Activated CD8-positive, alpha-beta memory T cell treated with anti-CD3 and anti-CD28 coated beads, Interleukin-2, amount 50 U/mL, for 4 hours (primary cell): Measurements from ENCODE around the gene AJM1.
A peak's percentile ranks its signal among the peaks of the same experiment; 100 is the strongest.
"Not testable (repeated sequence)": the region's sequence is repeated elsewhere in the genome, so short reads cannot be mapped to it uniquely, and the experiment has no call there.

Experiments
- DNase-seq: peaks from one replicate; pipeline ENCODE4 v3.0.0-alpha.2; 2020

The AJM1 gene

DNA sequence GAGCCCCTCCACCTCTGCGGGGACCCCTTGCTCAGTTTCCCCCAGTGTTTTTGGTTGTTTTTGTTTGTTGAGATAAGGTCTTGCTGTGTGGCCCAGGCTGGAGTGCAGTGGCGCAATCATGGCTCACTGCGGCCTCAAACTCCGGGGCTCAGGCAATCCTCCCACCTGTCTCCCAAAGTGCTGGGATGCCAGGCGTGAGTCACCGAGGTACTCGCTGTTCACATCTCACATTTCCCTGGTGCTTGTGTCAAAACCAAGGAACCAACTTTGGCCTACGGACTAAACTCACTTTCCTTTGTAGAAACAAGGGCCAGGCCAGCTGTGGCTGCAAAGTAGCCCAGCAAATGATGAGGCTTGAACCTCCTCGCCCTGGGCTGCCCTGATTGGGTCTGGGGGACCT is 9.7 kb upstream of the AJM1 start:
- no peak for DNase-seq

GRCh38 chr9:136833381-136834048 is 8.8 kb upstream of the AJM1 start:
- not testable (repeated sequence) for DNase-seq

DNA sequence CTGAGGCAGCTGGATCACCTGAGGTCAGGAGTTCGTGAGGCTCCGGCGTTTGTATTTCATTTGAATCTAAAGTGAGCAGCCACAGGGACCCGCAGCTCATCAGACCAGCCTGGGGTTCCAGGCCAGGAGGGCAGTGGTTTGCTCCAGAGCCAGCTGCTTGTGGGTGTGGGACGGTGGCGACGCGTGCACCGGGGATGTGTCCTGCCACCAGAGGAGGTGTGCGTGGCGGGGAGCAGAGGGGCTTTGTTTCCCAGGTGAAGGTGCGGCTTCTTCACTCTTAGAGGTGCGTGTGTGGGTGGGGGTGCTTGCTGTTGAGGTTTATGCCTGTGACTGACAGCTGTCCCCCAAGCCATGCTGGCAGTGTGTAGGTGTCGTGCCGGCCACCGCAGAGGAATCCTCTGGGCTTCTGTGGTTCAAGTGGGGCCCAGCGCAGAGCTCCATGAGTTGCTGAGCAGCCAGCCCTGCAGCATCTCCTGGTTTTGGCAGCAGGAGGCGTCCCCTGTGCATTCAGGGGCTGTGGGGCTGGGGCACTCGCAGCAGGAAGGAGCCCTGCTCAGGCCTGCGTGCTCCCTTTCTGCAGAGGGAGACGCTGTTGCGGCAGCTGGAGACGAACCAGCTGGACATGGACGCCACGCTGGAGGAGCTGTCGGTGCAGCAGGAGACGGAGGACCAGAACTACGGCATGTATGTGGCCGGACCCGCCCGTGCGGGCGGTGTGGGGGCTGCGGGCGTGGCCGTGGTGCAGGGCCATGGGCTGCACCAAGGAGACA is 6.9 kb upstream of the AJM1 start:
- no peak for DNase-seq

DNA sequence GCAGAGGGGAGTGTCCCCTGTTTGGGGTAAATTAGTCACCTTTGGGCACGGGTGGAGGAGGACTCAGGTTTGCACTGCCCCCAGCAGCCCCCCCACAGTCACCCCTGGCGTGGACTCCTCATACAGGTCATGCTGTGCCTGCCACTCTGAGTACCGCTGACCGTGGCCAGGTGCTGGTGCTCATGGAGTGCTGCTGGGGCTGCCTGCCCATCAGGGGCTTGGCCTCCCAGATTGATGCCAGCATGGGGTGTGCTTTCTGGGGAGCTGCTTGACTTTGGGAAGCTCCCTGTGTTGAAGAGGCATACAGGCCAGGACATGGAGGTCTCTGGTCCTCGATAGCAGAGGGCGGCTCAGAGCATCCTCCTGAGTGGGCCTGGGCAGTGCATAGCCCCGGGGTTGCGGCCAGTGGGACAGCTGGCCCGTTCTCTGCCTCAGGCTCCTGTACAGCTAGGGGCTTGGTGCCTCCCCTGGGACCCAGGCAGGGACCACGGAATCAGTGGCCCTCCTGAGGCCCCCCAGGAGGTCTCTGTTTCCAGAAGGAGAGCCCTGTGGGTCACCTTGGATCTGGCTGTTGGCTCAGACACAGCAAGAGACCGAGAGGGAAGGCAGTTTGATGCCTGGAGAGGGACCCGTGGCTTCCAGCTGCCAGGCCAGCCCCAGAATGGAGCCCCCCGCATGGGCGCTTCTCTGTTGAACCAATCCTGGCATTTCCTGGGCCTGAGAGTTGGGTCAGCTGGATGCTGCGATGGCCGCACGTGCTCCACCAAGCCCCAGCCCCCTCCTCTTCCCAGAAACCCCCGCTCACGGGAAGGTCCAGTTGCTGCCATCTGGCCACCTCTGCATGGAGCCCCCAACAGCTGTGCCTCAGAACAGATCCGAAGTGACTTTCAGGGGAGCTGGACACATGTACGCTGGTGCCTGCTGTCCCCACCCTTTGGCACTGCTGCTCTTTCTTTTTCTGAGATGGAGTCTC is 6.1 kb upstream of the AJM1 start:
- no peak for DNase-seq

GRCh38 chr9:136837146-136837855 is 5.0 kb upstream of the AJM1 start:
- no peak for DNase-seq

GRCh38 chr9:136837856-136838277 is 4.4 kb upstream of the AJM1 start:
- DNase-seq = not testable (repeated sequence)

- DNase-seq = no peak
Measured at GRCh38 chr9:136838314-136839228, 3.7 kb upstream of the AJM1 start.

DNA sequence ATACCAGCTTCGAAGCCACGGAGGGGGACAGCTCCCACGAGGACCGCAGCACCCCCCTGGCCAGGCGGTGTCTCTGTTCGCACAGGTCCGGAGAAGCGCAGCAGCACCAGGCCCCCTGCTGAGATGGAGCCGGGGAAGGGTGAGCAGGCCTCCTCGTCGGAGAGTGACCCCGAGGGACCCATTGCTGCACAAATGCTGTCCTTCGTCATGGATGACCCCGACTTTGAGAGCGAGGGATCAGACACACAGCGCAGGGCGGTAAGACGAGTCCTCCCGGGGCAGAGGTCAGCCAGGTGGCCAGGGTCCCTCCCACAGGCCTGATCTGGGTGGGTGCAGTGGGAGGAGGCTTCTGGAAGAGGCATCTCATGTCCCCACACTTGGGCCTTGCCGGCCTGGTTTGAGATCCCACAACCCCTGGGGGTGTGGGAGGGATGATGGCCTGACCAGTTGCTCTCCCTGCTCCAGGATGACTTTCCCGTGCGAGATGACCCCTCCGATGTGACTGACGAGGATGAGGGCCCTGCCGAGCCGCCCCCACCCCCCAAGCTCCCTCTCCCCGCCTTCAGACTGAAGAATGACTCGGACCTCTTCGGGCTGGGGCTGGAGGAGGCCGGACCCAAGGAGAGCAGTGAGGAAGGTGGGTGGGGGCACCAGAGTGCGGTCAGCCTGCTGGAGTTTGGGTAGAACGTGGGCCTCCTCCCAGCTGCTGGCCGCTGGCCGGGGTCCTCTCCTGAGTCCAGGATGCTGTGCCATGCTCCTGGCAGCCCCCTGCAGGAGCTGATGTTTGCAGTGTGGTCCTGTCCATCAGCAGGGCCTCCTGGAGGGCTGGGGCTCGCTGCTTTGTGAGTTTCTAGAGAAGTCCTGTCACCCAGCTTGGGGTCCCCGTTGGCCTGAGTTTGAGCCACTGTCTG is 2.8 kb upstream of the AJM1 start:
- DNase-seq = no peak

GRCh38 chr9:136840140-136840876 is 2.0 kb upstream of the AJM1 start:
- no peak for DNase-seq

- DNase-seq = no peak
Measured at GRCh38 chr9:136840877-136841645, 1.2 kb upstream of the AJM1 start.

GRCh38 chr9:136841646-136842379 is 465 bp upstream of the AJM1 start:
- not testable (repeated sequence) for DNase-seq

DNA sequence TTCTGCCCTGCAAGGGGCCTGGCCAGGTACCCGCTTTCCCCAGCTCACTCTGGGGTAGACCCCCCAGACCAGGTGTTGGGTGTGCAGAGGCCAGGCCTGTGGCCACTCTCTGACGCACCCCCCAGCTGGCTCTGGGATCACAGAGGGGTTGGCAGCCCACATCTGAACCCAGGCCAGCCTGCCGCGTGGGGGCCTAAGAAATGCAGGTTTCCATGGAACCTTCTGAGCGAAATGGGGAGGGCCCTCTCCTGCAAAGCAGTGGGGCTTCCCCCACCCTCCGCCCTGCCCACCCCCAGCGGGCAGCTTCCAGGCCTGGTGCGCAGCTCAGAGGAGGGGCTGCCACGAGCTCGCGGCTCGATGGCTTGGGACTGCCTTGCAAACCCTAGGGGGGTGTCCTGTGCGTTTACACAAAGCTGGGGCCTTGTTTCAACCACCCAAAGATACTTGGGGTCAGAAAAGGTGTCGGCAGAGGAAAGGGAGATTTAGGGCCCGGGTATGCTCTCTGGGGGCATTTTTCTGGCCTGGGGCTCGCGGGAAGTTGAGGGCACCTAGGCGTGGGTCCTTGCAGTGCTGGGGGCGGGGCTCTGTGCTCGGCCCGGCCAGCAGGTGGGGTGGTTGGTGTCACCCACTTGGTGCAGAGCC is 1.0 kb downstream of the AJM1 start:
- not testable (repeated sequence) for DNase-seq

DNA sequence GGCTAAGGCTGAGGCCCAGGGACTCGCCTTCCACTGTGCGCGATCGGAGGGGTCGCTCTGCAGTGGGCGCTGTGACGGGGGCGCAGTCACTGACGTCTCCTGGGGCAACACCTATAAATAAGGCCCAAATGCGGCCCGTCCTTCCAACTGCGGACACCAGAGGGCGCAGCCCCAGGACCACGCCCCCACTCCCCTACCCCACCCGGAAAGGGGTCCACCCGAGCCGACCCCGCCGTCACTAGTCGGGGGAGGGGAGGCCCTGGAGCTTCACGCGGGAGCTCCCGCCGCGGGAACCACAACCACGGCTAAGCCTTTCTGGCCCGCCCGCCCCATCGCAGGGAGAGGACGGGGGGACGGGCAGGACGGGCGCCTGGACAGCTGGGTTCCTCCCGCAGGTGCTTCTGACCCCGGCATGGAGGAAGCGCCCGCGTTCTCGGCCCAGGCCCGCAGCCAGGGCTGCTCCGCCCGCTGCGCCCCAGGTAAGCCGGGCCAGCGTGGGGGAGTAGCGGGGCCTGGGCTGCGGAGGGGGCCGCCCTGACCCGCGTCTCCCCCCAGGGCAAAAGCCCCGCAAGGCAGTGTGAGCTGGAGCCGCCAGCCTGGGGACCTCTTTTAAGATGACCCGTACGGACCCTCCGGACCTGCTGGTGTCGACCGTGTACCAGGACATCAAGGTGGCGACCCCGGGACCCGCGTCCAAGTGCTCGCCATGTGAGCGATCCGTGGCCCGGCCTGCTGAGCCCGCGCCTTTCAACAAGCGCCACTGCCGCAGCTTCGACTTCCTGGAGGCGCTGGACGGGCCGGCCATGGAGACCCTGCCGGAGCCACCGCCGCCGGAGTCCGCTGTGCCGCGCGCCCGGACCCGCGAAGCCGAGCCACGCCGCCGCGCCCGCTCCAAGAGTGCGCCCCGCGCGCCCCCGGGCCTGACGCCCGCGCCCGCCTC is 1.8 kb downstream of the AJM1 start:
- peak; percentile 66 for DNase-seq

GRCh38 chr9:136844761-136845464 is 2.6 kb downstream of the AJM1 start:
- DNase-seq = no peak

GRCh38 chr9:136845465-136846260 is 3.4 kb downstream of the AJM1 start:
- DNase-seq = no peak
